ENCODE measurements around the gene FOXN3. TPM values are rescaled to one million over a fixed set of nuclear protein-coding genes. Genes with fewer than 3 reads are reported as not detected.

FOXN3 gene
- polyA plus RNA-seq, 1 experiment, result 46.5 TPM

GRCh38 chr14:89231426-89232113 lies 185.5 kb downstream of the FOXN3 start:
- Histone ChIP-seq H3K9me3 (ENCODE audit: control insufficient read depth, insufficient read depth, low read length) (peaks cover 3% of the 10 kb centered on the region; the same call in 1 of the 2 replicates), H3K27me3 (ENCODE audit: control insufficient read depth, insufficient read depth, low read length) (no peaks in the 10 kb centered on the region), H3K4me3 (ENCODE audit: low read depth, low read length) (no peak overlapping the region), H3K27ac (ENCODE audit: low read depth, low read length) (no peak overlapping the region)
- POLR2A ChIA-PET, result no interaction called here
- CTCF ChIA-PET, result no interaction called here
- DNase-seq (ENCODE audit: low read depth, low spot score), result no peak
- TF ChIP-seq CTCF (IDR thresholded peaks at IDR 0.05; ENCODE audit: low read depth, low read length), result no peak

GRCh38 chr14:89228921-89229639 lies 188.0 kb downstream of the FOXN3 start:
- DNase-seq (ENCODE audit: low read depth, low spot score), result no peak
- no peak overlapping the region for H3K27ac ChIP-seq (ENCODE audit: low read depth, low read length)
- H3K9me3 ChIP-seq (ENCODE audit: control insufficient read depth, insufficient read depth, low read length), result no peaks in the 10 kb centered on the region
- CTCF ChIA-PET, result no interaction called here
- no peak for TF ChIP-seq CTCF (IDR thresholded peaks at IDR 0.05; ENCODE audit: low read depth, low read length)
- POLR2A ChIA-PET, result no interaction called here
- H3K4me3 ChIP-seq (ENCODE audit: low read depth, low read length), result no peak overlapping the region
- H3K27me3 ChIP-seq (ENCODE audit: control insufficient read depth, insufficient read depth, low read length), result no peaks in the 10 kb centered on the region

GRCh38 chr14:89227496-89227836 lies 189.6 kb downstream of the FOXN3 start:
- ChIA-PET CTCF (no interaction called here), POLR2A (no interaction called here)
- TF ChIP-seq CTCF (IDR thresholded peaks at IDR 0.05; ENCODE audit: low read depth, low read length), result no peak
- H3K4me3 ChIP-seq (ENCODE audit: low read depth, low read length), result no peak overlapping the region
- H3K9me3 ChIP-seq (ENCODE audit: control insufficient read depth, insufficient read depth, low read length), result no peaks in the 10 kb centered on the region
- DNase-seq (ENCODE audit: low read depth, low spot score), result no peak
- H3K27ac ChIP-seq (ENCODE audit: low read depth, low read length), result no peak overlapping the region
- no peaks in the 10 kb centered on the region for H3K27me3 ChIP-seq (ENCODE audit: control insufficient read depth, insufficient read depth, low read length)

- Histone ChIP-seq H3K9me3 (ENCODE audit: control insufficient read depth, insufficient read depth, low read length) (no peaks in the 10 kb centered on the region), H3K27me3 (ENCODE audit: control insufficient read depth, insufficient read depth, low read length) (no peaks in the 10 kb centered on the region), H3K27ac (ENCODE audit: low read depth, low read length) (no peak overlapping the region), H3K4me3 (ENCODE audit: low read depth, low read length) (no peak overlapping the region)
- ChIA-PET CTCF (no interaction called here), POLR2A (no interaction called here)
- no peak for TF ChIP-seq CTCF (IDR thresholded peaks at IDR 0.05; ENCODE audit: low read depth, low read length)
- DNase-seq (ENCODE audit: low read depth, low spot score), result no peak
These were observed 190.1 kb downstream of the FOXN3 start for GRCh38 chr14:89226801-89227495.

- no peak for DNase-seq (ENCODE audit: low read depth, low spot score)
- ChIA-PET CTCF (no interaction called here), POLR2A (interaction anchor here (0.7 kb wide), 1 partner anchor 28 kb away, joined by 10 read pairs; no protein-coding TSS in a partner anchor)
- TF ChIP-seq CTCF (IDR thresholded peaks at IDR 0.05; ENCODE audit: low read depth, low read length), result no peak
- H3K27me3 ChIP-seq (ENCODE audit: control insufficient read depth, insufficient read depth, low read length), result no peaks in the 10 kb centered on the region
- H3K27ac ChIP-seq (ENCODE audit: low read depth, low read length), result no peak overlapping the region
- H3K9me3 ChIP-seq (ENCODE audit: control insufficient read depth, insufficient read depth, low read length), result no peaks in the 10 kb centered on the region
- H3K4me3 ChIP-seq (ENCODE audit: low read depth, low read length), result no peak overlapping the region
These were observed 191.4 kb downstream of the FOXN3 start for GRCh38 chr14:89225607-89226006.
